ENCODE results near the gene DENND6B. TPM values are rescaled to one million over a fixed set of nuclear protein-coding genes. Genes with fewer than 3 reads are reported as not detected.

Gene DENND6B
- total RNA-seq, 4 donors from 2014 or later: 8.6 to 13.1 (median 11.7) TPM

DNA sequence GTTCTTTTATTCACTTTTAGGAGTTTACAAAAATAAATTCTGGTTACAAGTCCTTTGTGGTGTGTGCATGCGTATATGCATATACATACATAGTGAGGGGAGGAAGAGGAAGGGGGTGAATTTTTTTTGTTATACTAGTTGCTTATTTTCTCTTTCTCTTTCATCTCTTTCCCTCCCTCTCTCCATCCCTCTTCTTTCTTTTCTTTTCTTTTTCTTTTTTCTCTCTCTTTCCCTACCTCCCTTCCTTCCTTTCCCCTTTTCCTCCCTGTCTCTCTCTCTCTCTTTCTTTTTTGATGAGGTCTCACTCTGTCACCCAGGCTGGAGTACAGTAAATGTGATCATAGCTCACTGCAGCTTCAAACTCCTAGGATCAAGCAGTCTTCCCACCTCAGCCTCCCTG, 30.4 kb upstream of the DENND6B start:
- H3K9me3 ChIP-seq: no peaks in the 10 kb centered on the region
- no peak overlapping the region for H3K27ac ChIP-seq
- WGBS, 2 donors: 83 to 97% methylated on average over 1 of the region's 1 CpG
- TF ChIP-seq EP300 (IDR thresholded peaks at IDR 0.05): no peak
- TF ChIP-seq POLR2A (IDR thresholded peaks at IDR 0.05): no peak
- TF ChIP-seq, protein P1, sequence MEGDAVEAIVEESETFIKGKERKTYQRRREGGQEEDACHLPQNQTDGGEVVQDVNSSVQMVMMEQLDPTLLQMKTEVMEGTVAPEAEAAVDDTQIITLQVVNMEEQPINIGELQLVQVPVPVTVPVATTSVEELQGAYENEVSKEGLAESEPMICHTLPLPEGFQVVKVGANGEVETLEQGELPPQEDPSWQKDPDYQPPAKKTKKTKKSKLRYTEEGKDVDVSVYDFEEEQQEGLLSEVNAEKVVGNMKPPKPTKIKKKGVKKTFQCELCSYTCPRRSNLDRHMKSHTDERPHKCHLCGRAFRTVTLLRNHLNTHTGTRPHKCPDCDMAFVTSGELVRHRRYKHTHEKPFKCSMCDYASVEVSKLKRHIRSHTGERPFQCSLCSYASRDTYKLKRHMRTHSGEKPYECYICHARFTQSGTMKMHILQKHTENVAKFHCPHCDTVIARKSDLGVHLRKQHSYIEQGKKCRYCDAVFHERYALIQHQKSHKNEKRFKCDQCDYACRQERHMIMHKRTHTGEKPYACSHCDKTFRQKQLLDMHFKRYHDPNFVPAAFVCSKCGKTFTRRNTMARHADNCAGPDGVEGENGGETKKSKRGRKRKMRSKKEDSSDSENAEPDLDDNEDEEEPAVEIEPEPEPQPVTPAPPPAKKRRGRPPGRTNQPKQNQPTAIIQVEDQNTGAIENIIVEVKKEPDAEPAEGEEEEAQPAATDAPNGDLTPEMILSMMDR (IDR thresholded peaks at IDR 0.05): no peak
- H3K36me3 ChIP-seq: peaks cover 0 to 43% (median 9%) of the 10 kb centered on the region in 3 donors
- no peaks in the 10 kb centered on the region for H3K27me3 ChIP-seq
- H3K4me1 ChIP-seq: peaks cover 0 to 3% (median 0%) of the 10 kb centered on the region in 4 donors
- no peak overlapping the region for H3K4me3 ChIP-seq
- DNase-seq (ENCODE audit: low spot score in 2 of 2): no peak

DNA sequence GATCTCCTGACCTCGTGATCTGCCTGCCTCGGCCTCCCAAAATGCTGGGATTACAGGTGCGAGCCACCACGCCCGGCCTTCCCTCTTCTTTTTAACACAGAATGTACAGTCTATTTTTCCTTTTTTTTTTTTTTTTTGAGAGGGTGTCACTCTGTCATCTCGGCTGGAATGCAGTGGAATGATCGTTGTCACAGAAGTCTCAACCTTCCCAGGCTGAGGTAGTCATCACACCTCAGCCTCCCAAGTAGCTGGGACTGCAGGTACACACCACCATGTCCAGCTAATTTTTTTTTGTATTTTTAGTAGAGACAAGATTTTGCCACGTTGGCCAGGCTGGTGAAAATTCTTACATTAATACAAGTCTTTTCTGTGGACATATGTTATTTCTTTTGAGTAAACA, 29.4 kb upstream of the DENND6B start:
- 92% methylated on average over 8 of the region's 8 CpGs for WGBS, 2 donors
- Histone ChIP-seq H3K36me3 (peaks cover 0 to 47% (median 9%) of the 10 kb centered on the region in 3 donors), H3K4me3 (no peak overlapping the region), H3K27ac (no peak overlapping the region), H3K27me3 (no peaks in the 10 kb centered on the region), H3K9me3 (no peaks in the 10 kb centered on the region), H3K4me1 (peaks cover 0 to 3% (median 0%) of the 10 kb centered on the region in 4 donors)
- DNase-seq (ENCODE audit: low spot score in 2 of 2): no peak
- TF ChIP-seq EP300 (IDR thresholded peaks at IDR 0.05) (no peak), POLR2A (IDR thresholded peaks at IDR 0.05) (no peak)
- TF ChIP-seq, protein P1 (IDR thresholded peaks at IDR 0.05): no peak

DNA sequence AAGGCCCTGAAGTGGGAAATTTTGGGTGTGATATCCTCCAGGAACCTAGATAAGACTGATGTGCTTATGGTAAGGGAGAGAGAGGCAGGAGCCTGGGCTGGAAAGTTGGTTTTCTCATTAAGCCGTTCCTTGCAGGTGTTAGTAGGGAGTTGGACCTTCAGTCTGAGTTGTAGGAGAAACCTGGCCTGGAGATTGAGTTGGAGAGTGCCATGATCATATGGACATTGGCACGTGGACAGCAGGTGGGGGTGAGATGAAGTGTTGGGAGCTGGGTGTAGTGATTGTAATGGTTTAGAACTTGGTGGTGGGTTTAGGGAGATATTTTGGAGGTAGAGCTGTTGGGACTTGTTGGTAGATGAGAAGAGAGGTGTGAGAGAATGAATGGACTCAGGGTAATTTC, 21.2 kb upstream of the DENND6B start:
- H3K4me3 ChIP-seq: no peak overlapping the region
- no peaks in the 10 kb centered on the region for H3K9me3 ChIP-seq
- H3K27me3 ChIP-seq: no peaks in the 10 kb centered on the region
- no peak overlapping the region for H3K27ac ChIP-seq
- H3K4me1 ChIP-seq: peaks cover 0 to 23% (median 2%) of the 10 kb centered on the region in 4 donors
- 69 to 73% methylated on average over 2 of the region's 2 CpGs for WGBS, 2 donors
- peaks cover 0 to 25% (median 0%) of the 10 kb centered on the region in 3 donors for H3K36me3 ChIP-seq
- DNase-seq (ENCODE audit: low spot score in 2 of 2): no peak
- TF ChIP-seq, protein P1 (IDR thresholded peaks at IDR 0.05): no peak
- TF ChIP-seq POLR2A (IDR thresholded peaks at IDR 0.05): no peak
- TF ChIP-seq EP300 (IDR thresholded peaks at IDR 0.05): no peak

DNA sequence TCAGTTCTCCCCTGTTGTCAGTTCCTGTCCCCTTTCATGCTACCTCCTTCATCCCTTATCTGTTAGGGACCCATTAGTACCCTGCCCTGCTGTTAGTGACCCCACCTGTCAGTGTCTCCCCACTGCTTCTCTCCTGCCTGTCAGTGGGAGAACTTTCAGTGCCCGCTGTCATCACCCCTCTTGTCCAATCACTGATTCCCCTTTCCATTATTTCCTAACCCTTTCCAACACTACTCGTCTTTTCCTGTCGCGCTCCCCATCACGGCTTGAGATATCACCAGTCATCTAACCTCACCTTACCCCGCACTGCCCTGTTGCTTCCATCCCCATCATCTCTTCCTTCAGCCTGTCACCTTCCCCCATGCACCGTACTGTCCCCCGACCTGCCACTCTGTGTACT, 20.3 kb upstream of the DENND6B start:
- TF ChIP-seq POLR2A (IDR thresholded peaks at IDR 0.05) (no peak), EP300 (IDR thresholded peaks at IDR 0.05) (no peak)
- TF ChIP-seq, protein P1 (IDR thresholded peaks at IDR 0.05): no peak
- no peak for DNase-seq (ENCODE audit: low spot score in 2 of 2)
- Histone ChIP-seq H3K4me3 (no peak overlapping the region), H3K36me3 (peaks cover 0 to 16% (median 0%) of the 10 kb centered on the region in 3 donors), H3K4me1 (peaks cover 0 to 31% (median 5%) of the 10 kb centered on the region in 4 donors), H3K9me3 (no peaks in the 10 kb centered on the region), H3K27me3 (no peaks in the 10 kb centered on the region), H3K27ac (no peak overlapping the region)
- WGBS, 2 donors: 82% methylated on average over 8 of the region's 8 CpGs

DNA sequence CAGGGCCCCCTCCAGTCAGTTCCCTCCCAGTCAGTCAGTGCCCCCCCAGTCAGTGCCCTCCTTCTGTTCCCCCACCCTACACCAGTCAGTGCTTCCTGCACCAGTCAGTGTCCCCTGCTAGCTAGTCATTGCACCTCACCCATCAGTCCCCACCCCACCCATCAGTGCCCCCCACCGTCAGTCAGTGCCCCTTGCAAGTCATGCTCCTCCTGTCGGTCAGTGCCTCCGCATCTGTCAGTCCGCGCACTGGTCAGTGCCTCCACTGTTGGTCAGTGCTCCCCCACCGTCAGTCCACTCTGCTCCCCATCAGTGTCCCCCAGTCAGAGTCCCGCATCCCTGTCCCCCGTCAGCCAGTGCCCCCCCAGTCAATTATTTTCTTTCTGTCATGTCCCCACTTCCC, 19.7 kb upstream of the DENND6B start:
- no peak for DNase-seq (ENCODE audit: low spot score in 2 of 2)
- H3K4me3 ChIP-seq: no peak overlapping the region
- H3K27me3 ChIP-seq: no peaks in the 10 kb centered on the region
- TF ChIP-seq, protein P1 (IDR thresholded peaks at IDR 0.05): no peak
- no peak for TF ChIP-seq EP300 (IDR thresholded peaks at IDR 0.05)
- 51 to 58% methylated on average over 8 of the region's 8 CpGs for WGBS, 2 donors
- peaks cover 0 to 35% (median 6%) of the 10 kb centered on the region in 4 donors for H3K4me1 ChIP-seq
- H3K9me3 ChIP-seq: no peaks in the 10 kb centered on the region
- peaks cover 0 to 9% (median 0%) of the 10 kb centered on the region in 3 donors for H3K36me3 ChIP-seq
- no peak overlapping the region for H3K27ac ChIP-seq
